ENCODE measurements around the gene RBM20.

The RBM20 gene

DNA sequence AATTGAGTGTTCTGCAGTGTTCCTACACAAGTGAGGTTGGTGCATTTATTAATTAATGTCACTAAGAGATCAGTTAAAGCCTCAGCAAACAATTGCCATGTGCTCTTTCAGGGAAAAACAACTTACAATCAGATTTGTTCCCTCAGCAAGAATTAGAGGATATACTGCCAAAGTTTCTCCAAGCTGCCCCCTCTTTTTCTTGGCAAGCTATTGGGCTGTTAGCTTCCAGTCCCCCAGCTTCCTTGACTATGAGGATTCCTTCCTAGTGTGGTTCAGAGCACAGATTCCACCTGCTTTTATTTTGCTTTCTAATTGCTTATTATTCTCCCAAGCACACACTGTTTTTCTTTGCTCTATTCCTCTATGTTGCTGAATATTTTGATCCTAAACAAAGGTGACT, 112.7 kb downstream of the RBM20 start:
- TF ChIP-seq, protein P1, sequence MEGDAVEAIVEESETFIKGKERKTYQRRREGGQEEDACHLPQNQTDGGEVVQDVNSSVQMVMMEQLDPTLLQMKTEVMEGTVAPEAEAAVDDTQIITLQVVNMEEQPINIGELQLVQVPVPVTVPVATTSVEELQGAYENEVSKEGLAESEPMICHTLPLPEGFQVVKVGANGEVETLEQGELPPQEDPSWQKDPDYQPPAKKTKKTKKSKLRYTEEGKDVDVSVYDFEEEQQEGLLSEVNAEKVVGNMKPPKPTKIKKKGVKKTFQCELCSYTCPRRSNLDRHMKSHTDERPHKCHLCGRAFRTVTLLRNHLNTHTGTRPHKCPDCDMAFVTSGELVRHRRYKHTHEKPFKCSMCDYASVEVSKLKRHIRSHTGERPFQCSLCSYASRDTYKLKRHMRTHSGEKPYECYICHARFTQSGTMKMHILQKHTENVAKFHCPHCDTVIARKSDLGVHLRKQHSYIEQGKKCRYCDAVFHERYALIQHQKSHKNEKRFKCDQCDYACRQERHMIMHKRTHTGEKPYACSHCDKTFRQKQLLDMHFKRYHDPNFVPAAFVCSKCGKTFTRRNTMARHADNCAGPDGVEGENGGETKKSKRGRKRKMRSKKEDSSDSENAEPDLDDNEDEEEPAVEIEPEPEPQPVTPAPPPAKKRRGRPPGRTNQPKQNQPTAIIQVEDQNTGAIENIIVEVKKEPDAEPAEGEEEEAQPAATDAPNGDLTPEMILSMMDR (IDR thresholded peaks at IDR 0.05), result no peak
- Histone ChIP-seq H3K4me1 (peaks cover 15% of the 10 kb centered on the region), H3K36me3 (ENCODE audit: control insufficient read depth, insufficient read depth, low read length) (no peaks in the 10 kb centered on the region), H2AFZ (no peak overlapping the region), H3K27ac (no peak overlapping the region), H3K9ac (no peak overlapping the region), H3K4me2 (ENCODE audit: low read length) (no peak overlapping the region), H3K4me3 (ENCODE audit: low read depth, low read length) (no peak overlapping the region), H3K27me3 (ENCODE audit: control insufficient read depth, insufficient read depth, low read length) (no peaks in the 10 kb centered on the region), H3K79me2 (no peaks in the 10 kb centered on the region), H3K9me3 (ENCODE audit: control insufficient read depth, low read length) (no peaks in the 10 kb centered on the region)

DNA sequence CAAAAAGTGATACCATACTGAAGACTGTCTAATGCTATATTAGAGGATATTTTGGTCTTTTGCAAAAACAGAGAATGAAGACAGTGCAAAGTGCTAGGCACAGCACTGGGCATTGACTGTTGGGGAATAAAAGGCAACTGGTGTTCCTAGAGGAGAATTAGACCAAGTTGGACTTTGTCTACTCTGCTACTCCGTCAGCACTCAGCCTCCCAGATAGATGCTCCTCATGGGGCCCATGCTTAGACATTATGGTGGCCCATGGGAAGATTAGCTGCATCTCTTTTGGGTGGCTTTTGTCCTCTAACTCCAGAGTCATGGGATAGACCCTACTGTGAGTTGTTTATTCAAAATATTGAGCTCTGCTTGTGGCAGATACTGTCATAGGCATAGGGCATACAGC, 113.5 kb downstream of the RBM20 start:
- no peak overlapping the region for H2AFZ ChIP-seq
- H3K27ac ChIP-seq, result no peak overlapping the region
- H3K79me2 ChIP-seq, result no peaks in the 10 kb centered on the region
- H3K4me2 ChIP-seq (ENCODE audit: low read length), result no peak overlapping the region
- no peaks in the 10 kb centered on the region for H3K36me3 ChIP-seq (ENCODE audit: control insufficient read depth, insufficient read depth, low read length)
- no peaks in the 10 kb centered on the region for H3K9me3 ChIP-seq (ENCODE audit: control insufficient read depth, low read length)
- H3K27me3 ChIP-seq (ENCODE audit: control insufficient read depth, insufficient read depth, low read length), result no peaks in the 10 kb centered on the region
- no peak overlapping the region for H3K9ac ChIP-seq
- H3K4me3 ChIP-seq (ENCODE audit: low read depth, low read length), result no peak overlapping the region
- TF ChIP-seq, protein P1 (IDR thresholded peaks at IDR 0.05), result no peak
- H3K4me1 ChIP-seq, result peaks cover 20% of the 10 kb centered on the region

DNA sequence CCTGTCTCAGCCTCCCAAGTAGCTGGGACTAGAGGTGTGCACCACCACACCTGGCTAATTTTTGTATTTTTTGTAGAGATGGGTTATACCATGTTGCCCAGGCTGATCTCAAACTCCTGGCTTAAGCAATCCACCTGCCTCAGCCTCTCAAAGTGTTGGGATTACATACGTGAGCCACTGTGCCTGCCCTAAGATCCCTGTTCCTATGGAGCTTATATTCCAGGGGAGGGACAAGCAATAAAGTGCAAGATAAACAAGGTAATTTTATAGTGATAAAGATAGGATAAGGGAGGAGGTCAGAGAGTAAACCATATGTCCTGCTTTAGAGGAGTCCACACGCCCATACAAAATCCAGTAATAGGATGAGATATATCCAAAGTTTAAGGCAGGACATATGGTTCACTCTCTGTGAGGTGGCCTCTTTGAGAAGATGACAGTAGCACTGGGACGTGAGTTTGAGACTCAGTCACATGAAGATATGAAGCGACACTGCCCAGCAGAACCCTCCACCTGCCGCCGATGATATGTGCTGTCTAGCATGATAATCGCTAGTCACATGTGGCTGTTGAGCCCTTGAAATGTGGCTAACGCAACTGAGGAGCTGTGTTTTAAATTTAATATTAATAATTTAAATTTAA, 114.1 kb downstream of the RBM20 start:
- Histone ChIP-seq H3K79me2 (no peaks in the 10 kb centered on the region), H3K9me3 (ENCODE audit: control insufficient read depth, low read length) (no peaks in the 10 kb centered on the region), H3K4me3 (ENCODE audit: low read depth, low read length) (no peak overlapping the region), H2AFZ (no peak overlapping the region), H3K27ac (no peak overlapping the region), H3K36me3 (ENCODE audit: control insufficient read depth, insufficient read depth, low read length) (no peaks in the 10 kb centered on the region), H3K9ac (no peak overlapping the region), H3K4me1 (peaks cover 25% of the 10 kb centered on the region), H3K4me2 (ENCODE audit: low read length) (no peak overlapping the region), H3K27me3 (ENCODE audit: control insufficient read depth, insufficient read depth, low read length) (no peaks in the 10 kb centered on the region)
- TF ChIP-seq, protein P1 (IDR thresholded peaks at IDR 0.05), result no peak

DNA sequence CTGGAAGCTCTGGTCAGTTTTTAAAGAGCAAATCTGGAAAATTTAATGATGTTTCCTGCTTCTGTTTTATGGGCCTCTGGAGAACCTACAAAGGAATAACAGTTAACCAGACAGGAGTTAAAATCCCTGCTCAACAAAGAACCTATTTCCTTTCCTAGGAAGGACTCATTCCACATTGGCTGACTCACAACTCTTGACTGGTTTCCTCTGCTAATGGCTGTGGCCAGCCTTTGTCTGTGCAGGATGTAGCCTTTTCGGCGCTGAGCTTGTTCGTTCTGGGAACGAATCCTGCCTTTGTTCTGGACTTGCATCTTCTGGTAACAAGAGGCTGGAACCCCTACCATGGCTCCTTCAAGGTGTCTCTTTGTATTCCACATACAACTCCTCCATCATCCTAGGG, 114.8 kb downstream of the RBM20 start:
- Histone ChIP-seq H3K79me2 (no peaks in the 10 kb centered on the region), H2AFZ (no peak overlapping the region), H3K27me3 (ENCODE audit: control insufficient read depth, insufficient read depth, low read length) (no peaks in the 10 kb centered on the region), H3K36me3 (ENCODE audit: control insufficient read depth, insufficient read depth, low read length) (no peaks in the 10 kb centered on the region), H3K9me3 (ENCODE audit: control insufficient read depth, low read length) (no peaks in the 10 kb centered on the region), H3K4me1 (peaks cover 25% of the 10 kb centered on the region), H3K4me3 (ENCODE audit: low read depth, low read length) (no peak overlapping the region), H3K4me2 (ENCODE audit: low read length) (no peak overlapping the region), H3K27ac (no peak overlapping the region), H3K9ac (no peak overlapping the region)
- TF ChIP-seq, protein P1 (IDR thresholded peaks at IDR 0.05), result no peak

DNA sequence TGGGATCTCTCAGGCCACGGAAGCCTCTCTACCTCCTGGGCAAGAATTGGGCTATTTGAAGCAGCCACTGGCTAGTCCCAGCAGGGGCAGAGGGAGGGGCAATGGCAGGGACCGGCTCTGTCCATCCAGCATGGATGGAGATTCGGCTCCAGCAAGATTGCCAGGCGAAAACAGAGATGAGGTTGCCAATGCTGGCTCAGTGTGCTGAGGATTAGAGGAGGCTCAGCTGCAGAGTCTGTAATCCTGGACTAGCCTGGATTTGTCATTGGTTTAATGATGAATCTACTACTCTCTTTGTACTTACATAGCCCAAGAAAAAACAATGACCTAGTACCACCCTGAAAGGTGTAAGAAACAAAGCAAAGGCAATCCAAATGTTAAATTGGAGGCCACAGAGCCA, 115.4 kb downstream of the RBM20 start:
- Histone ChIP-seq H3K9me3 (ENCODE audit: control insufficient read depth, low read length) (no peaks in the 10 kb centered on the region), H3K9ac (no peak overlapping the region), H3K27ac (no peak overlapping the region), H3K4me2 (ENCODE audit: low read length) (no peak overlapping the region), H3K4me1 (peaks cover 25% of the 10 kb centered on the region), H3K27me3 (ENCODE audit: control insufficient read depth, insufficient read depth, low read length) (no peaks in the 10 kb centered on the region), H3K4me3 (ENCODE audit: low read depth, low read length) (no peak overlapping the region), H3K79me2 (no peaks in the 10 kb centered on the region), H3K36me3 (ENCODE audit: control insufficient read depth, insufficient read depth, low read length) (no peaks in the 10 kb centered on the region), H2AFZ (no peak overlapping the region)
- TF ChIP-seq, protein P1 (IDR thresholded peaks at IDR 0.05), result no peak

All from parathyroid adenoma (tissue), 2 donors.